K562 (cell line): ENCODE results near the gene ARMC12. TPM values are rescaled to one million over a fixed set of nuclear protein-coding genes. Genes with fewer than 3 reads are reported as not detected.
"Not testable (repeated sequence)": the region's sequence is repeated elsewhere in the genome, so short reads cannot be mapped to it uniquely, and the experiment has no call there.

Experiments
- ATAC-seq: fragments of 200-7000 bp; cut with Tn5 transposase; 3 replicates; pipeline ENCODE4 v1.9.1; 2020; ENCODE audit warnings: moderate library complexity
- BruUV-seq: library from RNA; stranded (reverse); fragments of 400-500 nt; replicated peaks from 2 replicates; lab custom pipeline; 2021; lab: Mats Ljungman, UMichigan
- CTCF ChIA-PET: fragments of 300-600 bp; formaldehyde crosslinking; extraction: SDS; loops from one replicate; lab custom pipeline; 2021; ENCODE audit warnings: low intra/inter-chr PET ratio; lab: Yijun Ruan, JAX
- POLR2A ChIA-PET: fragments of 300-600, 350-650 bp; sonication (Branson Sonifier 250); formaldehyde crosslinking; extraction: SDS; loops from one replicate; lab custom pipeline; 2021; ENCODE audit warnings: antibody characterized with exemption, inconsistent platforms; lab: Yijun Ruan, JAX
- DNase-seq, 4 experiments: peaks; one replicate each; pipeline versions ENCODE4 v3.0.0 to v3.0.0-alpha.2; 2011 to 2018; ENCODE audit warnings: low spot score in 3 of 4, mixed read lengths in 3 of 4; ENCODE audit errors: extremely low read depth in 1 of 4
- FAIRE-seq: peaks from 2 replicates; lab custom pipeline; 2011; peaks lifted over from hg19 to GRCh38; lab: Jason Lieb, UNC
- H2AFZ ChIP-seq: 2 replicates; pipeline ENCODE4 v1.6.0; 2011; ENCODE audit warnings: low read depth, low read length, control low read depth, inconsistent platforms
- H3K27ac ChIP-seq: fragments of 200-600 bp; 3 replicates; pipeline ENCODE4 v1.8.0; 2011; ENCODE audit warnings: low read depth, mild to moderate bottlenecking, control low read depth, inconsistent platforms, low read length, moderate library complexity, mixed read lengths; ENCODE audit errors: extremely low read depth
- H3K27me3 ChIP-seq, 2 experiments: fragments of 300-600 bp in 1 of 2; 2 replicates in 1 of 2; 3 replicates in 1 of 2; pipeline versions ENCODE4 v1.6.0 to v1.8.0; 2011; ENCODE audit warnings: inconsistent platforms in 2 of 2, low read length in 2 of 2, mild to moderate bottlenecking in 1 of 2, mixed read lengths in 1 of 2, moderate library complexity in 1 of 2; ENCODE audit not compliant: control insufficient read depth in 2 of 2, insufficient read depth in 2 of 2
- H3K36me3 ChIP-seq: fragments of 300-600 bp; 3 replicates; pipeline ENCODE4 v1.8.0; 2011; ENCODE audit warnings: mild to moderate bottlenecking, low read length, inconsistent platforms; ENCODE audit not compliant: control insufficient read depth, insufficient read depth
- H3K4me1 ChIP-seq, 2 experiments: fragments of 200-600 bp in 1 of 2; replicated peaks in 1 of 2; 2 replicates in 1 of 2; 3 replicates in 1 of 2; pipeline versions ENCODE4 v1.5.1 to v1.8.0; 2011; ENCODE audit warnings: inconsistent platforms in 2 of 2, low read length in 2 of 2, mild to moderate bottlenecking in 1 of 2, mixed read lengths in 1 of 2, moderate library complexity in 1 of 2; ENCODE audit not compliant: control insufficient read depth in 2 of 2, insufficient read depth in 2 of 2
- H3K4me2 ChIP-seq: 2 replicates; pipeline ENCODE4 v1.6.1; 2011; ENCODE audit warnings: low read length, control low read depth, inconsistent platforms, mixed read lengths; ENCODE audit not compliant: insufficient read depth
- H3K4me3 ChIP-seq: fragments of 200-600 bp; sonication (generic), shearing (Covaris generic); 2 replicates; pipeline ENCODE4 v1.5.1; 2016; ENCODE audit warnings: control low read depth, inconsistent platforms
- H3K79me2 ChIP-seq: fragments of 200-600 bp; 3 replicates; pipeline ENCODE4 v1.8.0; 2011; ENCODE audit warnings: low read length, inconsistent platforms; ENCODE audit not compliant: control insufficient read depth, insufficient read depth
- H3K9ac ChIP-seq, 2 experiments: 2 replicates each; pipeline versions ENCODE4 v1.6.0 to v1.6.1; 2011; ENCODE audit warnings: low read depth in 2 of 2, low read length in 2 of 2, control low read depth in 1 of 2, inconsistent platforms in 1 of 2, mild to moderate bottlenecking in 1 of 2, mixed read lengths in 1 of 2; ENCODE audit not compliant: insufficient read depth in 1 of 2
- H3K9me1 ChIP-seq: one replicate; pipeline ENCODE4 v1.6.0; 2011; ENCODE audit warnings: inconsistent platforms, mild to moderate bottlenecking, low read length, moderate library complexity; ENCODE audit not compliant: control insufficient read depth, insufficient read depth
- H3K9me3 ChIP-seq: replicated peaks from 2 replicates; pipeline ENCODE4 v1.5.1; 2011; ENCODE audit warnings: low read depth, low read length, inconsistent platforms; ENCODE audit not compliant: control insufficient read depth, insufficient read depth
- H4K20me1 ChIP-seq: replicated peaks from 2 replicates; pipeline ENCODE4 v1.6.1; 2011; ENCODE audit warnings: low read length, inconsistent platforms, mixed read lengths; ENCODE audit not compliant: control insufficient read depth, insufficient read depth
- CEBPB ChIP-seq: fragments of 450-650 bp; IDR thresholded peaks from 2 replicates; pipeline ENCODE4 v1.6.1; 2016; ENCODE audit warnings: missing genetic modification characterization, missing compliant biosample characterization
- CREB5 ChIP-seq: fragments of 250-450 bp; sonication (Bioruptor Pico); IDR thresholded peaks from 2 replicates; pipeline ENCODE4 v1.5.0; 2020; ENCODE audit warnings: mild to moderate bottlenecking
- CREM ChIP-seq: IDR thresholded peaks from 2 replicates; pipeline ENCODE4 v1.6.1; 2014; ENCODE audit warnings: antibody characterized with exemption, low read depth
- DNMT1 ChIP-seq: fragments of 450-650 bp; IDR thresholded peaks from 2 replicates; pipeline ENCODE4 v1.6.1; 2016; ENCODE audit warnings: antibody characterized with exemption, mild to moderate bottlenecking
- RBBP5 ChIP-seq: fragments of 200-600 bp; sonication (generic); IDR thresholded peaks from 2 replicates; pipeline ENCODE4 v1.6.1; 2012; ENCODE audit warnings: borderline replicate concordance, mild to moderate bottlenecking, low read length, control low read depth, inconsistent platforms; ENCODE audit not compliant: insufficient read depth, poor library complexity, severe bottlenecking
- SMARCE1 ChIP-seq: fragments of 450-650 bp; IDR thresholded peaks from 2 replicates; pipeline ENCODE4 v1.7.1; 2016; ENCODE audit warnings: mild to moderate bottlenecking
- SP1 ChIP-seq: sonication (generic); formaldehyde crosslinking; IDR thresholded peaks from 2 replicates; pipeline ENCODE4 v1.8.1; 2022; ENCODE audit warnings: mild to moderate bottlenecking, missing genetic modification reagents
- TARDBP ChIP-seq: fragments of 450-650 bp; IDR thresholded peaks from 2 replicates; pipeline ENCODE4 v1.6.1; 2016
- ZNF174 ChIP-seq: fragments of 250-450 bp; sonication (Bioruptor Pico); IDR thresholded peaks from 2 replicates; pipeline ENCODE4 v1.4.0; 2020; ENCODE audit warnings: mild to moderate bottlenecking
- ZNF184 ChIP-seq: sonication (generic); formaldehyde crosslinking; IDR thresholded peaks from 2 replicates; pipeline ENCODE4 v1.5.0; 2020; ENCODE audit warnings: missing genetic modification reagents
- ZNF785 ChIP-seq: fragments of 250-450 bp; sonication (Bioruptor Pico); IDR thresholded peaks from 2 replicates; pipeline ENCODE4 v1.4.0; 2020; ENCODE audit warnings: mild to moderate bottlenecking
- WGBS: fragments of 100-300 bp; shearing (Covaris generic); methylation state at CpG from one replicate; pipeline ENCODE4 v1.1.6; 2016; ENCODE audit warnings: low coverage, mixed read lengths; ENCODE audit not compliant: insufficient coverage; ENCODE audit errors: missing lambda C conversion rate; 5-methylcytosine and 5-hydroxymethylcytosine counted together
- in situ Hi-C: fragments of 300-500 bp; cut with MboI; formaldehyde crosslinking; loops from 4 replicates; pipeline ENCODE4 v1.15.0; 2018; ENCODE audit warnings: inconsistent platforms, mixed read lengths
- intact Hi-C: fragments of 100-400 bp; cut with micrococcal nuclease; formaldehyde crosslinking; loops from 2 replicates; pipeline ENCODE4 v1.14.2; 2022
- polyA plus RNA-seq, 8 experiments: library from polyadenylated mRNA; depleted of rRNA in 4 of 8; stranded (reverse) in 5 of 8; unstranded in 3 of 8; fragments of >200 nt; fragmentation: Nextera tagmentation in 2 of 8; fragmentation: Illumina TruSeq in 1 of 8; extraction: Ambion mirVana in 2 of 8; extraction: Trizol in 1 of 8; gene quantifications; 2 replicates each; pipeline versions ENCODE4 v1.2.1 to v1.2.3, GENCODE V29; 2011 to 2014; ENCODE audit warnings: inconsistent platforms in 1 of 8, missing spikeins in 1 of 8
- total RNA-seq, 7 experiments: library from RNA; depleted of rRNA in 6 of 7; stranded (reverse); fragments of >200 nt in 6 of 7; fragmentation: Illumina TruSeq in 2 of 7; extraction: Trizol in 2 of 7; gene quantifications; 2 replicates each; pipeline versions ENCODE4 v1.2.1 to v1.2.3, GENCODE V29; 2011 to 2021; ENCODE audit warnings: low replicate concordance in 1 of 7
- TF ChIP-seq, protein P1 (sequence below): fragments of 450-650 bp; IDR thresholded peaks from 2 replicates; pipeline ENCODE4 v1.6.1; 2016; ENCODE audit warnings: borderline replicate concordance
- TF ChIP-seq, protein P2 (sequence below): fragments of 250-450 bp; sonication (Bioruptor Pico); IDR thresholded peaks from 2 replicates; pipeline ENCODE4 v1.8.0; 2021; ENCODE audit warnings: moderate library complexity, mild to moderate bottlenecking, inconsistent platforms

ARMC12 gene
- total and polyA plus RNA-seq, 9 of the 15 experiments (the other 6 are each of a cell fraction or from before 2014, with no cell fraction given), result 0.09 to 0.58 (median 0.31) TPM; not detected in 3

GRCh38 chr6:35698430-35698829 lies 38.4 kb upstream of the ARMC12 start:
- H3K27ac ChIP-seq, H4K20me1 ChIP-seq, H3K27me3 ChIP-seq, FAIRE-seq, ATAC-seq, H3K9me3 ChIP-seq, H3K79me2 ChIP-seq, BruUV-seq, H3K36me3 ChIP-seq, in situ Hi-C loops, DNase-seq, H3K4me2 ChIP-seq, H3K9ac ChIP-seq, H3K9me1 ChIP-seq, intact Hi-C loops, H3K4me3 ChIP-seq: not testable (repeated sequence)
- Histone ChIP-seq H2AFZ (peak overlapping the region; percentile 76), H3K4me1 (peaks cover 15% of the 10 kb centered on the region in 2 experiments; a peak in 4 of 5 replicates)
- 72% methylated on average over 7 of the region's 7 CpGs for WGBS
- POLR2A ChIA-PET, result interaction anchor here (1.0 kb wide), 1 partner anchor 14 kb away, joined by 4 read pairs; no protein-coding TSS in a partner anchor
- TF ChIP-seq CEBPB (tag) (peak; percentile 69), RBBP5 (peak; percentile 25)
- CTCF ChIA-PET, result interaction anchor here (0.6 kb wide), 1 partner anchor 11 kb away, joined by 4 read pairs; no protein-coding TSS in a partner anchor

DNA sequence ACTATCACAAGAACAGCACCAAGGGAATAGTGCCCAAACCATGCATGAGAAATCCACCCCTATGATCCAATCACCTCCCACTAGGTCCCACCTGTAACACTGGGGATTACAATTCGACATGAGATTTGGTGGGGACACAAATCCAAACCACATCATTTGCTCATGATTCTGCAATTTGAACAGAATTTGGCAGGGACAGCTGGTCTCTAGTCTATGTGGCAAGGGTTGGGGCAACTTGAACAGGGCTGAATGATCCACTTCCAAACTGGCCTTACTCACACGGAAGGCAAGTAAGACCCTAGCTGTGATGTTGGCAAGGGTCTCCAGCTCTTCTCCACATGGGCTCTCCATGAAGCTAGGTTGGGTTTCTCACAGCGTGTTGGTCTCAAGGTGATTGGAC lies 38.0 kb upstream of the ARMC12 start:
- in situ Hi-C loops (no loop called here), intact Hi-C loops (no loop called here)
- POLR2A ChIA-PET, result interaction anchor here (1.3 kb wide), 1 partner anchor 8 kb away, joined by 3 read pairs; no protein-coding TSS in a partner anchor
- peaks cover 15% of the 10 kb centered on the region in 2 experiments; a peak in 4 of 5 replicates for H3K4me1 ChIP-seq
- no peaks in the 10 kb centered on the region for H3K9me1 ChIP-seq
- no peak overlapping the region for H3K4me3 ChIP-seq
- ATAC-seq (peak; percentile 55), FAIRE-seq (peak; percentile 15), DNase-seq (no peak)
- H3K27me3 ChIP-seq, result no peaks in the 10 kb centered on the region
- H2AFZ ChIP-seq, result peak overlapping the region; percentile 76
- peak overlapping the region in 1 of 2 experiments; percentile 13; a peak in 1 of 4 replicates for H3K9ac ChIP-seq
- 0 out of 3 replicates have a peak overlapping the region, but pooled peaks have one; percentile 1 for H3K27ac ChIP-seq
- no peaks in the 10 kb centered on the region for H4K20me1 ChIP-seq
- peak overlapping the region; percentile 23; the same call in 1 of the 2 replicates for H3K4me2 ChIP-seq
- no peak for TF ChIP-seq TARDBP
- peak; percentile 15 for TF ChIP-seq RBBP5
- TF ChIP-seq CREB5 (CRISPR knock-in tag), result no peak
- no peak for TF ChIP-seq ZNF184 (CRISPR knock-in tag)
- peak; percentile 10; the same call in 1 of the 2 replicates for TF ChIP-seq SP1
- TF ChIP-seq, protein P1, sequence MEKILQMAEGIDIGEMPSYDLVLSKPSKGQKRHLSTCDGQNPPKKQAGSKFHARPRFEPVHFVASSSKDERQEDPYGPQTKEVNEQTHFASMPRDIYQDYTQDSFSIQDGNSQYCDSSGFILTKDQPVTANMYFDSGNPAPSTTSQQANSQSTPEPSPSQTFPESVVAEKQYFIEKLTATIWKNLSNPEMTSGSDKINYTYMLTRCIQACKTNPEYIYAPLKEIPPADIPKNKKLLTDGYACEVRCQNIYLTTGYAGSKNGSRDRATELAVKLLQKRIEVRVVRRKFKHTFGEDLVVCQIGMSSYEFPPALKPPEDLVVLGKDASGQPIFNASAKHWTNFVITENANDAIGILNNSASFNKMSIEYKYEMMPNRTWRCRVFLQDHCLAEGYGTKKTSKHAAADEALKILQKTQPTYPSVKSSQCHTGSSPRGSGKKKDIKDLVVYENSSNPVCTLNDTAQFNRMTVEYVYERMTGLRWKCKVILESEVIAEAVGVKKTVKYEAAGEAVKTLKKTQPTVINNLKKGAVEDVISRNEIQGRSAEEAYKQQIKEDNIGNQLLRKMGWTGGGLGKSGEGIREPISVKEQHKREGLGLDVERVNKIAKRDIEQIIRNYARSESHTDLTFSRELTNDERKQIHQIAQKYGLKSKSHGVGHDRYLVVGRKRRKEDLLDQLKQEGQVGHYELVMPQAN, result no peak
- TF ChIP-seq, protein P2, sequence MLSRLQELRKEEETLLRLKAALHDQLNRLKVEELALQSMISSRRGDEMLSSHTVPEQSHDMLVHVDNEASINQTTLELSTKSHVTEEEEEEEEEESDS, result no peak
- TF ChIP-seq ZNF785, result no peak
- TF ChIP-seq SMARCE1, result no peak
- no peak for TF ChIP-seq ZNF174 (CRISPR knock-in tag)
- no peak for TF ChIP-seq CREM
- TF ChIP-seq DNMT1, result 0 out of 2 replicates have a peak, but pooled peaks have one; percentile 19
- H3K79me2 ChIP-seq, result no peaks in the 10 kb centered on the region
- CTCF ChIA-PET, result interaction anchor here (0.6 kb wide), 1 partner anchor 11 kb away, joined by 4 read pairs; no protein-coding TSS in a partner anchor
- WGBS, result 23% methylated on average over 3 of the region's 3 CpGs
- BruUV-seq, result no TSS peak
- H3K36me3 ChIP-seq, result no peaks in the 10 kb centered on the region
- peaks cover 8% of the 10 kb centered on the region for H3K9me3 ChIP-seq
